ENCODE results near the gene CHST13. TPM values are rescaled to one million over a fixed set of nuclear protein-coding genes. Genes with fewer than 3 reads are reported as not detected.
A peak's percentile ranks its signal among the peaks of the same experiment; 100 is the strongest.

CHST13 gene
- total RNA-seq, 1 experiment from 2014 or later: 1.3 TPM

DNA sequence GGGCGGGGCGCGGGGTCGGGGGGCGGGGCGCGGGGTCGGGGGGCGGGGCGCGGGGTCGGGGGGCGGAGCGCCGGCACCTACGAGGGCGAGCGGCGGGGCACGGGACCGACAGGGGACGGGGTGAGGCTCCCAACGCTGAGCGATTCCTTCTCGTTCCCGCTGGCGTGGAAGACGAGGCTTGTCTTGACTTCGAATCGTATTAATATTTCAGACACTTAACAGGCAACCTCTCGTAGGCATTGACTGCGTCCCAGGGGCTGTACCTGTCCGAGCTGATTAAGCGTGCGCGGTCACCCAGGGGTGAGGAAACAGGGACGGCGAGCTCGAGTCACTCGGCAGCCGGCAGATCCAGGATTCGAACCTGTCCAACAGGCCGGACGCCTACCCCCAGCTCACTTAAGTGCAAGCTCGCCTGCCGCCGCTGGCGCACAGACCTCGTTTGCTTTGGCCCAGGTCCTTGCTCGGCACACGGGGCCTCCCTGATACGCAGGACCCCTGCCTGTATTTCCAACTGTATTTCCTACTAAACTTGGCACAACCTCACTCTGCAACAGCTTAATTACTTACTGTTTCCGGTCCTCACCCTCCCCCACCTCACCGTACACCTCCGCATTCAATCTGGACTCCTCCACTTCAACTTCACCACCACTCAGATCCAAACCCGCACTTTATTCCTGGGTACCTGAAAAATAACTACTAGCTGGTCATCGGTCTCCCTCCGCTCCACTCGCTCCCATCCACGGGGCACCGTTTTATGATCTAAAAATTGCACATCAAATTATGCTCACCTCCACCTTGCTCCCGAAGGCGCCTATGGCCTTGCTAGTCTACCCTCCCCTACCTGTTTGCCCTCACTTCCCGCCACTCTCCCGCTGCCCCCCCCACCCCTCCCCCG, 47.5 kb upstream of the CHST13 start:
- Mint-ChIP-seq H3K27ac (ENCODE audit: unreplicated experiment) (peak overlapping the region; percentile 84), H3K9me3 (ENCODE audit: low read depth, unreplicated experiment) (no peaks in the 10 kb centered on the region), H3K36me3 (ENCODE audit: insufficient read depth, unreplicated experiment) (peaks cover 58% of the 10 kb centered on the region), H3K27me3 (ENCODE audit: unreplicated experiment) (peaks cover 7% of the 10 kb centered on the region), H3K4me3 (ENCODE audit: low read depth, unreplicated experiment) (peak overlapping the region; percentile 76), H3K4me1 (ENCODE audit: low read depth, unreplicated experiment) (peaks cover 35% of the 10 kb centered on the region)
- intact Hi-C loops (cut with micrococcal nuclease; ENCODE audit: unreplicated experiment): loop anchor here (10.0 kb wide), 1 partner anchor 202 kb away; no protein-coding TSS in a partner anchor
- CTCF ChIA-PET: interaction anchor here (0.9 to 1.5 kb wide), 4 partner anchors 13 to 84 kb away, joined by 3 to 6 read pairs (median 4); no protein-coding TSS in a partner anchor
- TSS peak; percentile 91 for BruUV-seq (replicated peaks)
- TF ChIP-seq CTCF (IDR thresholded peaks at IDR 0.05; ENCODE audit: unreplicated experiment): no peak
- peak; percentile 78 for DNase-seq

DNA sequence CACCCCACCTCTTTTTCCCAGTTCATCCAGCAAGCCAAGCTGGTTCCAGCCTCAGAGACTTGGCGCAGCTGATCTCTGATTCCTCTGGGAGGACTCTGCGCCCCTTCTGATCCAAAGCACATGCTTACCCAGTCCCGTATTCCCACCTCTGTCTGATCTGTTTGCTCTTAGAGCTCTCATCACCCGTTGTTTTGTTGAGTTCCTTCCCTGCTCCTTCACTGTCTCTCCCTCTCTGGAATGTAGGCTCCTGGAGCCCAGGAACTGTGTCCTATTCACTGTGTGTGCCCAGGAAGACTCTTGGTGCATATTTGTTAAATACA, 46.9 kb upstream of the CHST13 start:
- no peak for TF ChIP-seq CTCF (IDR thresholded peaks at IDR 0.05; ENCODE audit: unreplicated experiment)
- H3K4me3 Mint-ChIP-seq (ENCODE audit: low read depth, unreplicated experiment): peak overlapping the region; percentile 76
- no TSS peak for BruUV-seq (replicated peaks)
- CTCF ChIA-PET: no interaction called here
- intact Hi-C loops (cut with micrococcal nuclease; ENCODE audit: unreplicated experiment): loop anchor here (10.0 kb wide), 1 partner anchor 202 kb away; no protein-coding TSS in a partner anchor
- peaks cover 8% of the 10 kb centered on the region for H3K27me3 Mint-ChIP-seq (ENCODE audit: unreplicated experiment)
- peak overlapping the region; percentile 84 for H3K27ac Mint-ChIP-seq (ENCODE audit: unreplicated experiment)
- no peak for DNase-seq
- H3K4me1 Mint-ChIP-seq (ENCODE audit: low read depth, unreplicated experiment): peaks cover 34% of the 10 kb centered on the region
- H3K36me3 Mint-ChIP-seq (ENCODE audit: insufficient read depth, unreplicated experiment): peaks cover 53% of the 10 kb centered on the region
- no peaks in the 10 kb centered on the region for H3K9me3 Mint-ChIP-seq (ENCODE audit: low read depth, unreplicated experiment)

DNA sequence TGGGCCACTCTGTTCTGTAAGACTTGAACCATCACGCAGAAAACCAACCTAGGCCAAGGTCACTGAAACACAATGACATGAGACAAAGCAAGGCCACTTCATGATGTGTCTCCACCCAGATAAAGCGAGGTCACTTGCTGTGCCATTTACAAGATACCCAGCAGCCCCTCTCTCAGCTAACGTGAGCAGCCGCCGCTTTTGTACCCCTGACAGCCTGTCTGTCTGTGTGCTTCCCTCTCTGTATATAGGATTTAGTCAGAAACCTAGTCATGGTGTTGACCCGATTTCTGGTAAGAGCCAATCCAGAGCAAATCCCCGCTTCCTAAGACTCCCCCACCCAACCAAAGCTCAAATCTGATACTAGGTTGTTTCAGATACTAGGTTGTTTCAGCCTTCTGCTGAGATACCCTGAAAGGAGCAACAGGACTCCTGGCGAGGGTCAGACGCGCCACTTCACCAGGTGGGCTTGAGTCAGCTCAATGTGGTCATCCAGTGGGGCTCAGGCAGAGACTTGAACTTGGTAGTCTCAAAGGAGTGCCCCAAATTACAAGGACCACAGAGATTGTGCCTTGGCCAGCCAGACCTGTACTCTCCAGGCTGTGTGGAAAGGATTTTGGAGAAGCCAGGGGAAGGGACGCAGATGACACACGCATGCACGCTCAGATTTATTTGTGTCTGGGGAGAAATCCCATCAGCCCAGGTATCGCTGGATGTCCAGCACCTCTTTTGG, 45.2 kb upstream of the CHST13 start:
- H3K27ac Mint-ChIP-seq (ENCODE audit: unreplicated experiment): no peak overlapping the region
- no peak overlapping the region for H3K4me3 Mint-ChIP-seq (ENCODE audit: low read depth, unreplicated experiment)
- peaks cover 26% of the 10 kb centered on the region for H3K27me3 Mint-ChIP-seq (ENCODE audit: unreplicated experiment)
- H3K36me3 Mint-ChIP-seq (ENCODE audit: insufficient read depth, unreplicated experiment): peaks cover 36% of the 10 kb centered on the region
- DNase-seq: no peak
- CTCF ChIA-PET: interaction anchor here (0.6 to 1.1 kb wide), 2 partner anchors 100 to 268 kb away, joined by 3 read pairs; no protein-coding TSS in a partner anchor
- peaks cover 17% of the 10 kb centered on the region for H3K4me1 Mint-ChIP-seq (ENCODE audit: low read depth, unreplicated experiment)
- TF ChIP-seq CTCF (IDR thresholded peaks at IDR 0.05; ENCODE audit: unreplicated experiment): no peak
- intact Hi-C loops (cut with micrococcal nuclease; ENCODE audit: unreplicated experiment): loop anchor here (10.0 kb wide), 1 partner anchor 204 kb away; no protein-coding TSS in a partner anchor
- H3K9me3 Mint-ChIP-seq (ENCODE audit: low read depth, unreplicated experiment): no peaks in the 10 kb centered on the region
- no TSS peak for BruUV-seq (replicated peaks)

DNA sequence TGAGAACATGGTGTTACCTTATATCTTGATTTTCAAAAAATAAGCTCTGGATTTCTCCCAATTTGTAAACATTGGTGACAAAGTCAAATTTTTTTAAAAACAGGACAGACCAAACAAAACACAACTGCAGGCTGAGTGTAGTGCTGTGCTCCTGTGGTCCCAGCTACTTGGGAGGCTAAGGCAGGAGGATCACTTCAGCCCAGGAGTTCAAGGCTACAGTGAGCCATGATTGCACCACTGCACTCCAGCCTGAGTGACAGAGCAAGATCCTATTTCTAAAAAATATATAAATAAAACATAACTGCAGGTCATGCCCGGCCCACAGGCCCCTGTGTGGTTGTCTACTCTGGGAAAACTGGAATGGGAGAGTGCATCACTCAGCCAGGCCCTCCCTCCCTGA, 44.3 kb upstream of the CHST13 start:
- Mint-ChIP-seq H3K4me3 (ENCODE audit: low read depth, unreplicated experiment) (no peak overlapping the region), H3K9me3 (ENCODE audit: low read depth, unreplicated experiment) (no peaks in the 10 kb centered on the region), H3K27me3 (ENCODE audit: unreplicated experiment) (peaks cover 35% of the 10 kb centered on the region), H3K36me3 (ENCODE audit: insufficient read depth, unreplicated experiment) (peaks cover 27% of the 10 kb centered on the region), H3K4me1 (ENCODE audit: low read depth, unreplicated experiment) (peaks cover 13% of the 10 kb centered on the region), H3K27ac (ENCODE audit: unreplicated experiment) (no peak overlapping the region)
- DNase-seq: no peak
- CTCF ChIA-PET: no interaction called here
- intact Hi-C loops (cut with micrococcal nuclease; ENCODE audit: unreplicated experiment): loop anchor here (10.0 kb wide), 1 partner anchor 205 kb away; no protein-coding TSS in a partner anchor
- TF ChIP-seq CTCF (IDR thresholded peaks at IDR 0.05; ENCODE audit: unreplicated experiment): no peak
- no TSS peak for BruUV-seq (replicated peaks)

All from Calu3 (cell line).